Mesendoderm (in vitro differentiated cells): ENCODE measurements around the gene TFPT.

Source experiments
- DNase-seq: peaks from one replicate; pipeline ENCODE4 v3.0.0; 2013
- H2AK5ac ChIP-seq: 2 replicates; pipeline ENCODE4 v1.6.1; 2013; ENCODE audit warnings: low read length, inconsistent platforms
- H2BK120ac ChIP-seq: 2 replicates; pipeline ENCODE4 v1.6.1; 2013; ENCODE audit warnings: low read depth, mild to moderate bottlenecking, low read length, moderate library complexity, mixed read lengths
- H2BK15ac ChIP-seq: replicated peaks from 2 replicates; pipeline ENCODE4 v1.6.1; 2013; ENCODE audit warnings: low read depth, mild to moderate bottlenecking, moderate library complexity
- H2BK5ac ChIP-seq: 2 replicates; pipeline ENCODE4 v1.6.1; 2013; ENCODE audit warnings: low read length, inconsistent platforms
- H3K18ac ChIP-seq: 2 replicates; pipeline ENCODE4 v1.6.1; 2013; ENCODE audit warnings: mild to moderate bottlenecking, low read length, mixed read lengths
- H3K23ac ChIP-seq: one replicate; pipeline ENCODE4 v1.6.1; 2013; ENCODE audit warnings: low read length
- H3K27ac ChIP-seq: 2 replicates; pipeline ENCODE4 v1.5.1; 2013; ENCODE audit warnings: low read depth, mild to moderate bottlenecking, inconsistent platforms, low read length, moderate library complexity
- H3K27me3 ChIP-seq: 2 replicates; pipeline ENCODE4 v1.6.1; 2013; ENCODE audit warnings: low read length, control low read depth, mild to moderate bottlenecking, inconsistent platforms; ENCODE audit not compliant: insufficient read depth, poor library complexity
- H3K36me3 ChIP-seq: 2 replicates; pipeline ENCODE4 v1.6.1; 2013; ENCODE audit warnings: low read length, inconsistent platforms; ENCODE audit not compliant: control insufficient read depth, insufficient read depth
- H3K4ac ChIP-seq: one replicate; pipeline ENCODE4 v1.6.1; 2013; ENCODE audit warnings: low read depth, mild to moderate bottlenecking, low read length, moderate library complexity
- H3K4me1 ChIP-seq: 2 replicates; pipeline ENCODE4 v1.6.1; 2013; ENCODE audit warnings: low read depth, low read length, inconsistent platforms; ENCODE audit not compliant: control insufficient read depth
- H3K4me2 ChIP-seq: 2 replicates; pipeline ENCODE4 v1.6.1; 2013; ENCODE audit warnings: low read length
- H3K4me3 ChIP-seq: 2 replicates; pipeline ENCODE4 v1.5.1; 2013; ENCODE audit warnings: mild to moderate bottlenecking, low read length
- H3K56ac ChIP-seq: one replicate; pipeline ENCODE4 v1.6.1; 2013; ENCODE audit warnings: low read length
- H3K79me1 ChIP-seq: 2 replicates; pipeline ENCODE4 v1.6.1; 2013; ENCODE audit warnings: low read length, inconsistent platforms
- H3K79me2 ChIP-seq: 2 replicates; pipeline ENCODE4 v1.6.1; 2013; ENCODE audit warnings: mild to moderate bottlenecking, low read length; ENCODE audit not compliant: control insufficient read depth, insufficient read depth
- H3K9ac ChIP-seq: 2 replicates; pipeline ENCODE4 v1.6.1; 2013; ENCODE audit warnings: low read length, inconsistent platforms
- H4K5ac ChIP-seq: one replicate; pipeline ENCODE4 v1.6.1; 2013; ENCODE audit warnings: low read length
- H4K8ac ChIP-seq: one replicate; pipeline ENCODE4 v1.6.1; 2013; ENCODE audit warnings: low read depth, mild to moderate bottlenecking, control low read depth, low read length, moderate library complexity
- WGBS: extraction: QIAGEN DNeasy Blood & Tissue Kit; methylation state at CpG from one replicate; pipeline ENCODE4 v1.1.7; 2013; ENCODE audit warnings: low lambda C conversion rate, missing lambda C conversion rate; ENCODE audit not compliant: insufficient coverage; ENCODE audit errors: extremely low coverage; 5-methylcytosine and 5-hydroxymethylcytosine counted together

Gene TFPT

DNA sequence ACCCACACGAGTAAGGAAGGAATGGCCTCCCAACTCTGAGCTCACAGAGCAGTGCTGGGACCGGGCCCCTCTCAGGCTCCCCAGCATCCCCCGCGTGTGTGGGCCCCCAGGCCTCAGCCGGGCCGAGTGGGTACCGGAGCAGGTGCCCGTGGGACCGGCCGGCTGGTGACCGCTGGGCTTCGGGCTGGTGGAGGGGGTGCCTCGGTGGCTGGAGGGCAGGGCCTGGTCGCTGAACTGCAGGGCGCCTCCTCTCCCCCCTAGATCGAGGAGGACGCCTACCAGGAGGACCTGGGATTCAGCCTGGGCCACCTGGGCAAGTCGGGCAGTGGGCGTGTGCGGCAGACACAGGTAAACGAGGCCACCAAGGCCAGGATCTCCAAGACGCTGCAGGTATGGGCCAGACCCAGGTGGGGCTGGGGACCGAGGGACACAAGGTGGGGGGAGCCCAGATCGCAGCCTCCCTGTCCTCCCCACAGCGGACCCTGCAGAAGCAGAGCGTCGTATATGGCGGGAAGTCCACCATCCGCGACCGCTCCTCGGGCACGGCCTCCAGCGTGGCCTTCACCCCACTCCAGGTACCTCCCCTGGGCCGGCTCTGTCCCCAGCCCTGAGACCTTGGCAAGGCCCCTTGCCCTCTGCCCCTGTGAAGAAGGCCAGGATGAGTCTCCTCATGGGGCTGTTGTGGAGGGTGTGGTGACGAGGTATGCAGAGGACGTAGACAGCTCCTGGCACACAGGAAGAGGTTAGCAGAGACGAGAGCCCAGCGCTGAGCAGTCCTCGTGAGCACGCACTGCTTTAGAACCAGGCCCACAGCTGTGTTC, 13.5 kb upstream of the TFPT start:
- Histone ChIP-seq H2BK5ac (no peak overlapping the region), H3K4me3 (no peak overlapping the region), H3K56ac (no peak overlapping the region), H3K27me3 (no peaks in the 10 kb centered on the region), H2BK120ac (no peak overlapping the region), H4K8ac (no peak overlapping the region), H3K79me1 (no peaks in the 10 kb centered on the region), H3K4me1 (no peaks in the 10 kb centered on the region), H3K36me3 (peaks cover 12% of the 10 kb centered on the region), H3K4me2 (no peak overlapping the region), H3K27ac (no peak overlapping the region), H2BK15ac (no peak overlapping the region), H3K79me2 (no peaks in the 10 kb centered on the region), H2AK5ac (no peak overlapping the region), H4K5ac (no peak overlapping the region), H3K23ac (no peak overlapping the region), H3K4ac (no peak overlapping the region), H3K9ac (no peak overlapping the region), H3K18ac (no peak overlapping the region)
- no peak for DNase-seq
- WGBS: no CpG with 5 or more reads among the region's 41 CpGs

DNA sequence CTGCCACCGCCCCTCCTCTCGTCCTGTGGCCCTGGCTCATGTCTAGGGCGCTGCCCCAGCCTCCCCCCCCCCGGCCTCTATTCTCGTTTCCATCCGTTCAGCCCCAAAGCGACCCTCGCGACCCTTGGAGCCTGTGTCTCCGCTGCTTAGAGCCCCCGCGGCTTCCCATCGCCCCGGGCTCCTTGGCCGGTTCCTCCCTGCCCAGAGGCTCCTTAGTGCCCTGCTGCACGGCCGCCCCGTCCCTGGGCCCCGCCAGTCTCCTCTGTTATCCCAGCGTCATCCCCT, 12.9 kb upstream of the TFPT start:
- H4K8ac ChIP-seq: no peak overlapping the region
- H3K79me2 ChIP-seq: no peaks in the 10 kb centered on the region
- no peaks in the 10 kb centered on the region for H3K79me1 ChIP-seq
- no peak overlapping the region for H3K23ac ChIP-seq
- H3K9ac ChIP-seq: no peak overlapping the region
- H3K18ac ChIP-seq: no peak overlapping the region
- no peak overlapping the region for H3K4me3 ChIP-seq
- no peak for DNase-seq
- peaks cover 12% of the 10 kb centered on the region for H3K36me3 ChIP-seq
- no peak overlapping the region for H3K4ac ChIP-seq
- H3K56ac ChIP-seq: no peak overlapping the region
- WGBS: no CpG with 5 or more reads among the region's 20 CpGs
- H3K4me2 ChIP-seq: no peak overlapping the region
- H4K5ac ChIP-seq: no peak overlapping the region
- no peak overlapping the region for H2AK5ac ChIP-seq
- H2BK15ac ChIP-seq: no peak overlapping the region
- no peak overlapping the region for H2BK120ac ChIP-seq
- no peaks in the 10 kb centered on the region for H3K27me3 ChIP-seq
- H3K27ac ChIP-seq: no peak overlapping the region
- H3K4me1 ChIP-seq: no peaks in the 10 kb centered on the region
- H2BK5ac ChIP-seq: no peak overlapping the region

DNA sequence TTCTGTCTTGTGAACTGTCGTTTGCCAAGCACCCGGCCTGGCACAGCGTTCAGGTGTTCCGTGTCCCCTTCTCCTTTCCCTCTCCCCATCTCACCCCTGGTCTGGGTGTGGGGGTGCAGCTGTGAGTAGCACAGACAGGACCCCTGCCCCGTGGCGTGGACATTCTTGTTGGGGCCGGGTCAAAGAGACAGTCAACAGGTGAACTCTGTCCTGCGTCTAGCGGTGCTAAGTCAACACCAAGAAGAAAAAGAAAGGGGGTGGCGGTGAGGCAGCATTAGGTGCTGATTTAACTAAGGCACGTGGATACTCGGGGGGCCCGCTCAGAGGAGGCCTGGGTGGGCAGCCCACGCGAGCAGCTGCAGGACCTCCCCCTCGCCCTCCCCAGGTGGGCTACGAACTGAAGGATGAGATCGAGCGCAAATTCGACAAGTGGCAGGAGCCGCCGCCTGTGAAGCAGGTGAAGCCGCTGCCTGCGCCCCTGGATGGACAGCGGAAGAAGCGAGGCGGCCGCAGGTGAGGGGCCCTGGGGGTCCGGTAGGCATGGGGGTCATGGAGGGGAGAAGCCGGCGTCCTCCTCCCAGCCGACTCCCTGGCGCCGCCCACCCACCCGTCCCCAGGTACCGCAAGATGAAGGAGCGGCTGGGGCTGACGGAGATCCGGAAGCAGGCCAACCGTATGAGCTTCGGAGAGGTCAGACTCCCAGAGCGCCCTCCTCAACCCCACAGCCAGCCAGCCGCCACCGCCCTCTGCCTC, 12.4 kb upstream of the TFPT start:
- DNase-seq: no peak
- no peak overlapping the region for H3K23ac ChIP-seq
- H3K79me2 ChIP-seq: no peaks in the 10 kb centered on the region
- H4K8ac ChIP-seq: no peak overlapping the region
- WGBS: no CpG with 5 or more reads among the region's 44 CpGs
- H3K4me1 ChIP-seq: no peaks in the 10 kb centered on the region
- peaks cover 12% of the 10 kb centered on the region for H3K36me3 ChIP-seq
- no peak overlapping the region for H3K4me3 ChIP-seq
- no peaks in the 10 kb centered on the region for H3K79me1 ChIP-seq
- H3K9ac ChIP-seq: no peak overlapping the region
- no peak overlapping the region for H4K5ac ChIP-seq
- no peak overlapping the region for H3K56ac ChIP-seq
- no peak overlapping the region for H3K18ac ChIP-seq
- no peak overlapping the region for H2BK5ac ChIP-seq
- no peaks in the 10 kb centered on the region for H3K27me3 ChIP-seq
- no peak overlapping the region for H2BK15ac ChIP-seq
- no peak overlapping the region for H3K4me2 ChIP-seq
- no peak overlapping the region for H2BK120ac ChIP-seq
- no peak overlapping the region for H2AK5ac ChIP-seq
- H3K27ac ChIP-seq: no peak overlapping the region
- H3K4ac ChIP-seq: no peak overlapping the region

DNA sequence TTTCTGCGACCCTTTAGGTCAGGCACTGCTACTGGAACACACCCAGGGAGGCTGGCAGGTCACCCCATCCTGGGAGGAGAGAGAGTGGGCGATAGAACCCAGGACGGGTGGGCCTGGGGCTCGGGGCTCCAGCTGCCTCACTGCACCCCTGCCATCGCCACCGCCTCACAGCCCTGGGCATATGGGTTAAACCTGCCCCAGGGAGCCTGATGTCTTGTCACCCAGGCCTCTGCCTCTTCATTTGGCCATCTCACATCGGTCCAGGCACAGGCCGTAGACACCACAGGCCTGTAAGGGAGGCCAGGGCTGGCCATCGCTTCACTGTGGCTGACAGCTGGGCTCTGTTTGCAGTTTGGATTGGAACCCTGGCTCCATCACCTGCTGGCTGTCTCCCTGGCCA, 10.3 kb upstream of the TFPT start:
- Histone ChIP-seq H3K56ac (no peak overlapping the region), H3K18ac (no peak overlapping the region), H3K4me3 (no peak overlapping the region), H4K8ac (no peak overlapping the region), H2BK15ac (no peak overlapping the region), H2BK120ac (no peak overlapping the region), H3K79me2 (no peaks in the 10 kb centered on the region), H3K36me3 (peaks cover 16% of the 10 kb centered on the region), H3K9ac (no peak overlapping the region), H3K79me1 (no peaks in the 10 kb centered on the region), H2BK5ac (no peak overlapping the region), H3K23ac (no peak overlapping the region), H3K27me3 (no peaks in the 10 kb centered on the region), H3K27ac (no peak overlapping the region), H3K4me1 (no peaks in the 10 kb centered on the region), H4K5ac (no peak overlapping the region), H3K4me2 (no peak overlapping the region), H3K4ac (no peak overlapping the region), H2AK5ac (no peak overlapping the region)
- DNase-seq: no peak
- WGBS: no CpG with 5 or more reads among the region's 9 CpGs

DNA sequence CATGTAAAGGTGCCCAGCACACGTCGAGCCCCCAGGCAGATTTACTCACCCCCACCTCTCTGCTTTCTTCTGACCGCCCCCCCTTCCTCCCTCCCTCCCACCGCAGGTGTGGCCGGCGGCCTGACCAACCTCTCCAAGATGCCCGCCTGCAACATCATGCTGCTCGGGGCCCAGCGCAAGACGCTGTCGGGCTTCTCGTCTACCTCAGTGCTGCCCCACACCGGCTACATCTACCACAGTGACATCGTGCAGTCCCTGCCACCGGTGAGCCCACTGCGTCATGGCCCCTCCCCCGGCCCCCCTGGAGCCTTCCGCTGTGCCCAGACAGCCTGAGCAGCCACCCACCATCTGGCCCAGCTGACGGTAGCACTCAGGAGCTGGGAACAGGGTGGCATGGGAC, 8.9 kb upstream of the TFPT start:
- H3K23ac ChIP-seq: no peak overlapping the region
- H3K79me2 ChIP-seq: no peaks in the 10 kb centered on the region
- H4K5ac ChIP-seq: no peak overlapping the region
- WGBS: no CpG with 5 or more reads among the region's 19 CpGs
- H3K56ac ChIP-seq: no peak overlapping the region
- no peaks in the 10 kb centered on the region for H3K27me3 ChIP-seq
- H3K27ac ChIP-seq: no peak overlapping the region
- no peak overlapping the region for H4K8ac ChIP-seq
- H3K4me2 ChIP-seq: no peak overlapping the region
- H3K36me3 ChIP-seq: peaks cover 16% of the 10 kb centered on the region
- DNase-seq: no peak
- no peak overlapping the region for H3K9ac ChIP-seq
- no peak overlapping the region for H2AK5ac ChIP-seq
- no peaks in the 10 kb centered on the region for H3K4me1 ChIP-seq
- no peak overlapping the region for H3K4ac ChIP-seq
- H2BK5ac ChIP-seq: no peak overlapping the region
- no peak overlapping the region for H2BK120ac ChIP-seq
- H3K4me3 ChIP-seq: no peak overlapping the region
- H3K79me1 ChIP-seq: no peaks in the 10 kb centered on the region
- no peak overlapping the region for H2BK15ac ChIP-seq
- no peak overlapping the region for H3K18ac ChIP-seq
